BE2C (cell line): ENCODE data around the gene TMC8. TPM values are rescaled to one million over a fixed set of nuclear protein-coding genes. Genes with fewer than 3 reads are reported as not detected.
"Not testable (repeated sequence)": the region's sequence is repeated elsewhere in the genome, so short reads cannot be mapped to it uniquely, and the experiment has no call there.

Experiments used
- DNase-seq: peaks from one replicate; pipeline ENCODE4 v3.0.0-alpha.2; 2020
- H3K27me3 ChIP-seq: fragments of 250-450 bp; sonication (Bioruptor Pico); 2 replicates; pipeline ENCODE4 v1.5.1; 2020; ENCODE audit warnings: mild to moderate bottlenecking
- H3K36me3 ChIP-seq: fragments of 250-450 bp; sonication (Bioruptor Pico); 2 replicates; pipeline ENCODE4 v1.5.1; 2020; ENCODE audit warnings: mild to moderate bottlenecking
- H3K4me1 ChIP-seq: fragments of 250-450 bp; sonication (Bioruptor Pico); 2 replicates; pipeline ENCODE4 v1.5.1; 2020
- H3K4me3 ChIP-seq: 2 replicates; pipeline ENCODE4 v1.5.1; 2011; ENCODE audit warnings: low read depth, low read length
- H3K9me3 ChIP-seq: fragments of 250-450 bp; sonication (Bioruptor Pico); 2 replicates; pipeline ENCODE4 v1.5.1; 2020
- polyA plus RNA-seq: library from polyadenylated mRNA; unstranded; fragments of >200 nt; gene quantifications from one replicate; pipeline ENCODE4 v1.2.1, GENCODE V29; 2012; ENCODE audit warnings: low read depth, missing spikeins; ENCODE audit not compliant: insufficient read length, insufficient read depth
- TF ChIP-seq, protein P1 (sequence below): IDR thresholded peaks from 2 replicates; pipeline ENCODE4 v1.5.1; 2012; ENCODE audit warnings: mild to moderate bottlenecking, low read depth, low read length

Gene TMC8, protein sequence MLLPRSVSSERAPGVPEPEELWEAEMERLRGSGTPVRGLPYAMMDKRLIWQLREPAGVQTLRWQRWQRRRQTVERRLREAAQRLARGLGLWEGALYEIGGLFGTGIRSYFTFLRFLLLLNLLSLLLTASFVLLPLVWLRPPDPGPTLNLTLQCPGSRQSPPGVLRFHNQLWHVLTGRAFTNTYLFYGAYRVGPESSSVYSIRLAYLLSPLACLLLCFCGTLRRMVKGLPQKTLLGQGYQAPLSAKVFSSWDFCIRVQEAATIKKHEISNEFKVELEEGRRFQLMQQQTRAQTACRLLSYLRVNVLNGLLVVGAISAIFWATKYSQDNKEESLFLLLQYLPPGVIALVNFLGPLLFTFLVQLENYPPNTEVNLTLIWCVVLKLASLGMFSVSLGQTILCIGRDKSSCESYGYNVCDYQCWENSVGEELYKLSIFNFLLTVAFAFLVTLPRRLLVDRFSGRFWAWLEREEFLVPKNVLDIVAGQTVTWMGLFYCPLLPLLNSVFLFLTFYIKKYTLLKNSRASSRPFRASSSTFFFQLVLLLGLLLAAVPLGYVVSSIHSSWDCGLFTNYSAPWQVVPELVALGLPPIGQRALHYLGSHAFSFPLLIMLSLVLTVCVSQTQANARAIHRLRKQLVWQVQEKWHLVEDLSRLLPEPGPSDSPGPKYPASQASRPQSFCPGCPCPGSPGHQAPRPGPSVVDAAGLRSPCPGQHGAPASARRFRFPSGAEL
- polyA plus RNA-seq, result 2.8 TPM

DNA sequence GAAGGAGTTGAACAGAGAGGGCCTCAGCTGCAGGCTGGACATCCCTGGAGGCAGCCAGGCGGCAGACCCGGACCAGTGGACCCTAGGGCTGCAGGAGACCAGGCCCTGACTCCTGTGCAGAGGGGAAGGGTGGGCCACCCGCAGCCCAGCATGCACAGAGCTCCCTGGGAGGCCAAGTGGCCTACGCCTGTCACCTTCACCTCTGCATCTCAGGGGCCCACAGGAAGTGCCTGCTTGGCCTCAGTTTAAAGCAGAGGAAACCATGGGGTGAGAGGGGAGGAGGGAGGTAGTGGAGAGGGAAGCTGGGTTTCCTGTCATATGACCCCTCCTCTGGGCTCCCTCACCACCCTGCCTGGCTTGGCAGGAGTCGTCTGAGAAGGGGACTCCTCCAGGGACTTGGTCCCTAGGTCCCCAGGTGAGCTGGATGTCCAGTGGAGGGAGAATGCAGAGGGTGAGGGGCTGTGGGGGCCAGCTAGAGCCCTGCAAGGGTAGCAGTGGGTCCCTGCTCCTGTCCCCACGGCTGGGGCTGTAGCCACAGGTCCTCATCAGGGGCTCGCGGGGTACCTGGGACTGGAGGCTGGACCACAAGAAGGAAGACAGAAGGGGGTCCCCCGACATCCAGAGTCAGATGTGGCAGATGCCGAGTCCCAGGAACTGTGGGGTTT is at the start of gene TMC8:
Gene TMC8 (plus strand): TSS at position 335 of the 665 bp plus-strand sequence. CDS start 818 bp downstream, outside the sequence.
- Histone ChIP-seq H3K36me3 (no peaks in the 10 kb centered on the region), H3K4me1 (peaks cover 13% of the 10 kb centered on the region), H3K9me3 (no peaks in the 10 kb centered on the region), H3K27me3 (0 out of 2 replicates have a peak, but pooled peaks cover 4% of the 10 kb centered on the region), H3K4me3 (no peak within 1 kb of the TSS)
- TF ChIP-seq, protein P1, sequence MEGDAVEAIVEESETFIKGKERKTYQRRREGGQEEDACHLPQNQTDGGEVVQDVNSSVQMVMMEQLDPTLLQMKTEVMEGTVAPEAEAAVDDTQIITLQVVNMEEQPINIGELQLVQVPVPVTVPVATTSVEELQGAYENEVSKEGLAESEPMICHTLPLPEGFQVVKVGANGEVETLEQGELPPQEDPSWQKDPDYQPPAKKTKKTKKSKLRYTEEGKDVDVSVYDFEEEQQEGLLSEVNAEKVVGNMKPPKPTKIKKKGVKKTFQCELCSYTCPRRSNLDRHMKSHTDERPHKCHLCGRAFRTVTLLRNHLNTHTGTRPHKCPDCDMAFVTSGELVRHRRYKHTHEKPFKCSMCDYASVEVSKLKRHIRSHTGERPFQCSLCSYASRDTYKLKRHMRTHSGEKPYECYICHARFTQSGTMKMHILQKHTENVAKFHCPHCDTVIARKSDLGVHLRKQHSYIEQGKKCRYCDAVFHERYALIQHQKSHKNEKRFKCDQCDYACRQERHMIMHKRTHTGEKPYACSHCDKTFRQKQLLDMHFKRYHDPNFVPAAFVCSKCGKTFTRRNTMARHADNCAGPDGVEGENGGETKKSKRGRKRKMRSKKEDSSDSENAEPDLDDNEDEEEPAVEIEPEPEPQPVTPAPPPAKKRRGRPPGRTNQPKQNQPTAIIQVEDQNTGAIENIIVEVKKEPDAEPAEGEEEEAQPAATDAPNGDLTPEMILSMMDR, result no peak
- DNase-seq, result no peak

DNA sequence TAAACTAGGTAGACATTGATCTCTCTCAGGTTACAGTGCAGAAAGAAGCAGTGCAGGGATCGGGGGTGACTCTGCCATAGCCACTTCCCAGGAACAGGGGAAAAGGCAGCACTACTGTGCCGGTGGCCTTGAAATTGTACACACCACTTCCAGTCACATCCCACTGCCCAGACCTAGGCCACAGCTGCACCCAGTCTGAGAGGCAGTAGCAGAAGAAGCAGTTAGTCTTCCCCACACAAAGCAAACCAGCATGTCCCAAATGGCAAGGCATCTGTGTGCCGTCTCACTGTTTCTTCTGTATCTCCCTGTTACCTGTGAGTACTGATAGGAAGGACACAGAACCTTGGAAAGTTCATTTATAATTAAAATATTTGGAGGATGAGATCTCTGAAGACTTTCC is 49.0 kb upstream of the TMC8 start:
- DNase-seq, result no peak
- Histone ChIP-seq H3K36me3 (peaks cover 52% of the 10 kb centered on the region), H3K4me3 (no peak overlapping the region), H3K27me3 (no peaks in the 10 kb centered on the region), H3K4me1 (peaks cover 3% of the 10 kb centered on the region; the same call in 1 of the 2 replicates), H3K9me3 (no peaks in the 10 kb centered on the region)
- TF ChIP-seq, protein P1, result no peak

DNA sequence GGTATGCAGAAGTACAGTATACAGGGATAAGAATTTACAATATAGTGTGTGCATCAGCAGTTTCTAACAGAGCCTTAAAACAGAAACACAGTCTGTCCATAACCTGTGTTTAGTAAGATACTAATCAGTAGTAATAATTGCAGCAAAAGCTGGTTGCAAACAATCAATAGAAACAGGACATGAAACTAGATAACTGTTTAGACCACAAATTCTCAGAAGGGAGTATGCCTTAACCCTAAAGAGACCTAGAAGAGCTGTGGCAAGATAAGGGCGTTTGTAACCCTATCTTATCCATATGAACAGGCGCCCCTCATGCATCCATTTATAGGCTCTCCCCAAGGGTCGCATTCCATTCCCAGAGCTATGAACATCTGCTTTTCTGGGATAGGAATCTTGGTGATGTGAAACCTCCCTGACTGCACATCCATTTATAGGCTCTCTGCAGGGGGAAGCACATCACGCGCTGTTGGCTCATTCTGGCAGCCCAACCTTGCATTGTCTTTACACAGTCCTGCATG is 48.2 kb upstream of the TMC8 start:
- H3K9me3 ChIP-seq, DNase-seq, H3K4me1 ChIP-seq, H3K4me3 ChIP-seq, H3K27me3 ChIP-seq: not testable (repeated sequence)
- peaks cover 54% of the 10 kb centered on the region for H3K36me3 ChIP-seq

DNA sequence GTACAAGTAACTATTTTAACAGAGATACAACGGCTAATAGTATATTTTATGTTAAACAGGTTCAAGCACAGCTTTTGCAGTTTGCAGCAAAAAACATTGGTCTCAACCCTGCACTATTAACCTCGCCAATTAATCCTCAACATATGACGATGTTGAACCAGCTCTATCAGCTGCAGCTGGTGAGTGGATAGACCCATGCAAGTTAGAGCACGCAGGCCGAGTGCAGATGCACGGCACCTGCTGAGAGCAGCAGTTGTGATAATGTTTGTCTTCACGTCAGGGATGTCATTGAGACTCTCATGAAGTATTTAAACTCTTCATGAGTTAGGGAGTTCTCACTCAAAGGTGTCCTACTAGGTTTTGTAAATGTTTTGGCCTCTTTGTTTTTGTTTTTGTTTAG is 47.6 kb upstream of the TMC8 start:
- Histone ChIP-seq H3K36me3 (peaks cover 54% of the 10 kb centered on the region), H3K27me3 (no peaks in the 10 kb centered on the region), H3K4me3 (no peak overlapping the region), H3K4me1 (peaks cover 3% of the 10 kb centered on the region; the same call in 1 of the 2 replicates), H3K9me3 (no peaks in the 10 kb centered on the region)
- TF ChIP-seq, protein P1, result no peak
- DNase-seq, result no peak

DNA sequence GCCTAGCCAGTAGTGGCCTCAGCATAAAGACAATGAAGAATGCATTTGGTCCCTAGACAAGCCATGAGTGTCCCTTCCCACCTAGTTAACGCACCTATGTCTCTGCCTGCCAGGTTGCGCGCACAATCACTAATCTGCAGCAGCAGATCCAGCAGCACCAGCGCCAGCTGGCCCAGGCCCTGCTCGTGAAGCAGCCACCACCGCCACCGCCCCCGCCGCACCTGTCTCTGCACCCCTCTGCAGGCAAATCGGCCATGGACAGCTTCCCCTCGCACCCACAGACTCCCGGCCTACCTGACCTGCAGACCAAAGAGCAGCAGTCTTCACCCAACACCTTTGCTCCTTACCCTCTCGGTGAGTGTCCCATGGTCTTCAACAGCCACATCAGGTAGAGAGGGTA is 43.8 kb upstream of the TMC8 start:
- Histone ChIP-seq H3K27me3 (no peaks in the 10 kb centered on the region), H3K9me3 (no peaks in the 10 kb centered on the region), H3K36me3 (peaks cover 56% of the 10 kb centered on the region), H3K4me3 (no peak overlapping the region), H3K4me1 (peaks cover 2% of the 10 kb centered on the region; the same call in 1 of the 2 replicates)
- TF ChIP-seq, protein P1, result no peak
- no peak for DNase-seq

DNA sequence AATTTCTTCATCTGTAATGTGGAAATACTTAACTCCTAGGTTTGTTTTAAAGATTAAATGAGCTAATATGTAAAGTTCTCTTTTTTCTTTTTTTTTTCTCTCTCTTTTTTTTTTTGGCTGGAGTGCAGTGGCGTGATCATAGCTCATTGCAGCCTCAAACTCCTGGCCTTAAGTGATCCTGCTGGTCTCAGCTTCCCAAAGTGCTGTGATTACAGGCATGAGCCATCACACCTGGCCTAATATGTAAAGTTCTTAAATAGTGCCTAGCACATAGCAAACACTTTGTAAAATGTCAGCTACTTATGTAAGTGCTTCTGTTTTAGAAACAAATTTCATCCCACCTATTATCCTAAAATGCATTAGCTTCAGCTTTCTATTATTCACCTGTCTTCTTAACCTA is 42.0 kb upstream of the TMC8 start:
- Histone ChIP-seq H3K4me3 (no peak overlapping the region), H3K4me1 (no peaks in the 10 kb centered on the region), H3K27me3 (no peaks in the 10 kb centered on the region), H3K36me3 (peaks cover 67% of the 10 kb centered on the region), H3K9me3 (no peaks in the 10 kb centered on the region)
- TF ChIP-seq, protein P1, result no peak
- no peak for DNase-seq
